ENCODE results near the gene BCL11A. TPM values are rescaled to one million over a fixed set of nuclear protein-coding genes. Genes with fewer than 3 reads are reported as not detected.

Gene BCL11A
- total RNA-seq, 4 donors from 2014 or later: 0.28 to 5.0 (median 1.1) TPM

DNA sequence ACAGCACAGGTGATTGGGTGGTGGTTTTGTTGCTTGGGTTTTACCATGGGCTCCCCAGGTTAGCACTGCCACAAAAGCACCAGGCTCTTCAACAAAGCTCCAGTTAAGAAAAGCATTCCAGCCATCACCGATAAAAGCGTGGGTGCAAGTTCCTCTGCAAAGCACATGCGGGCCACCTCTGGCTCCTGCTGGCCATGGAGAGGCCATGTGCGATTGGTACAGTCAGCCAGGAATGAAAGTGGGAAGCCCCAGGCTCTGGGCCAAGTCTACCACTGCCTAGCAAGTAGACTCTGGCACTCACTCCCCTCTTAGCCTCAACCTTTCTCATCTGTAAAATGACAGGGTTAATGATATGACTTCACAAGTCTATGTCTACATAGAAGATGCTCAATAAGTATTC, 36.0 kb downstream of the BCL11A start:
- TF ChIP-seq, protein P1, sequence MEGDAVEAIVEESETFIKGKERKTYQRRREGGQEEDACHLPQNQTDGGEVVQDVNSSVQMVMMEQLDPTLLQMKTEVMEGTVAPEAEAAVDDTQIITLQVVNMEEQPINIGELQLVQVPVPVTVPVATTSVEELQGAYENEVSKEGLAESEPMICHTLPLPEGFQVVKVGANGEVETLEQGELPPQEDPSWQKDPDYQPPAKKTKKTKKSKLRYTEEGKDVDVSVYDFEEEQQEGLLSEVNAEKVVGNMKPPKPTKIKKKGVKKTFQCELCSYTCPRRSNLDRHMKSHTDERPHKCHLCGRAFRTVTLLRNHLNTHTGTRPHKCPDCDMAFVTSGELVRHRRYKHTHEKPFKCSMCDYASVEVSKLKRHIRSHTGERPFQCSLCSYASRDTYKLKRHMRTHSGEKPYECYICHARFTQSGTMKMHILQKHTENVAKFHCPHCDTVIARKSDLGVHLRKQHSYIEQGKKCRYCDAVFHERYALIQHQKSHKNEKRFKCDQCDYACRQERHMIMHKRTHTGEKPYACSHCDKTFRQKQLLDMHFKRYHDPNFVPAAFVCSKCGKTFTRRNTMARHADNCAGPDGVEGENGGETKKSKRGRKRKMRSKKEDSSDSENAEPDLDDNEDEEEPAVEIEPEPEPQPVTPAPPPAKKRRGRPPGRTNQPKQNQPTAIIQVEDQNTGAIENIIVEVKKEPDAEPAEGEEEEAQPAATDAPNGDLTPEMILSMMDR (IDR thresholded peaks at IDR 0.05): no peak
- DNase-seq (ENCODE audit: low spot score): no peak
- ATAC-seq (ENCODE audit: low FRiP score): no peak

DNA sequence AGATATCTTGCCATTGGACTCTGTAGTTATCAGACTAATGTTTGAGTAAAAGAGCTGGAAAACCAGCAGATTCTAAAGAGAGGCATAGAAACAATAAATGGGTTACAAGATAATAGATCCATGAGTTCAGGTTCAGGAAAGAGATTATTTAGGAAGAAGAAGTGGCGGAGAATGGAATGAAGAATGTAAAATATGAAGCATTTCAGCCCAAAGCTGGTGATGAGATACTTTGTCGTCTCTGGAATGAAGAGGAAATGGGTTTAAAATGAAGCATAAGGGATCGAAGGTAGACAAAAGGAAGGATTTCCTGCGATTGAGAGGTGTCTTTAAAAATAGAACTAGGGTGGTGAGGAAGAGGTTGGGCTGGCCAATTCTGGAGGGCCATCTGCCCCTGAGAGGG, 36.6 kb downstream of the BCL11A start:
- ATAC-seq (ENCODE audit: low FRiP score) (no peak), DNase-seq (ENCODE audit: low spot score) (no peak)
- TF ChIP-seq, protein P1 (IDR thresholded peaks at IDR 0.05): no peak

DNA sequence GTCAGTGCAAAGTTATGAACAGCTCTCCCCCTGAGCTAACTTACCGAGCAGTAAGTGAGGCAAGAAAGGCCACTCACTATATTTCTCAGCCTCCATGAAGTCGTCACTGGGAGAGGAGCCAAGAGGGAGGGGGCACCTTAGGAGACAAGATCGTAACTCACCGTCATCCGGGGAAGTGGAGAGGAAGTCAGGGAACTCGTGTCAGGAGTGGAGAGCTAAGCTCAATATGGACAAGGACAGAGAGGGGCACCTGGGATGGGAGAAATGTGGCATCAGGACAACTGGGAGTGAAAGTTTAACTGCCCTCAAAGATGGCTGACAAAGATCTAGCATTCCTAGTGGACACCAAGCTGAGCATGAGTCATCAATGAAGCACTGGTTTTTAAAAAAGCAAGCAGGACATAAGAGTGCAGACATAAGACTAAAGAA, 37.1 kb downstream of the BCL11A start:
- no peak for DNase-seq (ENCODE audit: low spot score)
- no peak for ATAC-seq (ENCODE audit: low FRiP score)
- TF ChIP-seq, protein P1 (IDR thresholded peaks at IDR 0.05): no peak

DNA sequence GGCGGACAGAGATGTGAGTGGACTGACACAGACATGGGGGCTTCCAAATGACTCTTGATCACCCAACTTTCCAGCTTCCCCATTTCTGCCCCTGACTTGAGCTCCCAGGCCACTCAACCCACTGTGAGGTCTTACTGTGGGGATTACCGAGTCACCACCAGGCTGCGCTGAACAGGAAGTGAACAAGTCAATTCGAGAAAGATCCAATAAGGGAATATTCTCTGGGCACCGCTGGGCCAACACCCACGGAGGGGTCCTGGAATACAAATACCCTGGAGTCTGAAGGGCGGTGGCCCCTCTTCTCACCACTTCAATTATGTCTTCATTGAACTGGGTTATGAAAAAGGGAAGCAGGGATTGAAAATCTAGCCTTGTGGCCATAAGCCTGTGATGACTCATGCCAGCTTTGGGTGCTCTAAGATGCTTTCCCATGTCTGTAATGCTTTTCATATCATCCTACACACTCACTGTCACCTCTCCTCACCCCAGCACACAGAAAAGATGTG, 37.7 kb downstream of the BCL11A start:
- DNase-seq (ENCODE audit: low spot score): no peak
- peak; percentile 30 for ATAC-seq (ENCODE audit: low FRiP score)
- TF ChIP-seq, protein P1 (IDR thresholded peaks at IDR 0.05): no peak

DNA sequence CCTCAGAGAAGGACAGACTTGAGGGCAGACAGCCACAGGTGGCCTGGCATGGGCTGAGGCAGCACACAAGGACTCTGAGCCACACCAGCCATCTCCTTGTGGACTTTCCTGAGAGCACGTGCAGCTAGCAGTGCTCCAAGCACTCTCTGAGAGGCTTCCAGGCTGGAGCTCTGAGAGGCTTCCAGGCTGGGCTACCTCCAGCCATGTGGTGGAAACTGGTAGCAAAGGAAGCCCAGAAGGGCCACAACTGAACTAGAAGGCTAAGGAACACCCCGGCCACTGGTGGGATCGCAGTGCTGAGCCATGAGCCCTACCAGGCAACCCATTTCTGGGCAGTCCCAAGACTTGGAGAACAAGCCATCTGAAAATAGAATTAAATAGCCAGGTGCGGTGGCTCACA, 39.5 kb downstream of the BCL11A start:
- DNase-seq (ENCODE audit: low spot score) (no peak), ATAC-seq (ENCODE audit: low FRiP score) (no peak)
- TF ChIP-seq, protein P1 (IDR thresholded peaks at IDR 0.05): no peak

DNA sequence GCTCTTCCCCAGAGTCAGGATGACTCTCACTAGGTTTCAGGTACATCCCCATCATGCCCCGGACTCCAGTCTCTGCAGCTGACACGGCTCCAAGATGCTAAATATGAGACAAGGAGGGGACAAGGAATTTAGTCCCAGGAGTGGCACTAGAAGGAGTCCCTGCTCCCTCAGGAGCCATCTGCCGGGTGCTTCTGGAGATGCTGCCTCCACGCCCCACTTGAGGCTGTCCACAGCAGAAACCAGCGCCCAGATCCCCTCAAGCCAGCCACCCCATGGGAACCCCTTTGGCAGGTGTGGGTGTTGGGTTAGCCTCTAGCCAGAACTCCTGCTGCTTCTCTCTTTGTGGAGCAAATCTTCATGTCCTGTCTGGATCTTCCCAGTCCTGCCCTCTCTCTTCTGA, 40.3 kb downstream of the BCL11A start:
- TF ChIP-seq, protein P1 (IDR thresholded peaks at IDR 0.05): no peak
- ATAC-seq (ENCODE audit: low FRiP score) (no peak), DNase-seq (ENCODE audit: low spot score) (no peak)

DNA sequence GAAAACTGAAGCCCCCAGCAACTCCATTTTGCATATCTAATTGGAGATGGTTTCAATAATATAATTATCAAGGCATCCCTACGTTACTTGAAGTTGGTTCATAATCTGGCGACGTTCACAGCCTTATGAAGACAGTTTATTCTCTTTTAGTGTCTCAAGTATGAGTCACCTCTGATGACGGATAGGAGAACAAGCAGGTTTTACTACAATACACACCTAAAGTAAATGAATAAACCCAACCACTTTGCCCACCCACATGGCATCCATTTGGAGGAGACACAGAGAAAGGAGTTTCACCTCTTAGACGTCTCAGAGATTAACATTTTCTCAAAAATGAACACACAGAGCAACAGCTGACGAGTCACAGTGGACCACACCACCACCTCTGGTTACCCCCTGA, 40.8 kb downstream of the BCL11A start:
- TF ChIP-seq, protein P1 (IDR thresholded peaks at IDR 0.05): no peak
- DNase-seq (ENCODE audit: low spot score): no peak
- no peak for ATAC-seq (ENCODE audit: low FRiP score)
